Keratinocyte (primary cell): ENCODE results near the gene CA5A. TPM values are rescaled to one million over a fixed set of nuclear protein-coding genes. Genes with fewer than 3 reads are reported as not detected.

ENCODE experiments used
- DNase-seq: peaks from one replicate; pipeline ENCODE4 v3.0.0-alpha.2; 2011; ENCODE audit warnings: low read depth, missing footprints, low spot score
- FAIRE-seq: peaks from 2 replicates; lab custom pipeline; 2011; peaks lifted over from hg19 to GRCh38; lab: Jason Lieb, UNC
- H2AFZ ChIP-seq: 2 replicates; pipeline ENCODE4 v1.6.0; 2012; ENCODE audit warnings: low read length, control low read depth, inconsistent platforms; ENCODE audit not compliant: control insufficient read depth
- H3K27ac ChIP-seq: 2 replicates; pipeline ENCODE4 v1.5.1; 2011; ENCODE audit warnings: low read length; ENCODE audit not compliant: control insufficient read depth, insufficient read depth
- H3K27me3 ChIP-seq: 3 replicates; pipeline ENCODE4 v1.6.0; 2011; ENCODE audit warnings: low read length; ENCODE audit not compliant: control insufficient read depth, insufficient read depth; ENCODE audit errors: extremely low read depth
- H3K36me3 ChIP-seq, 2 experiments: 2 replicates in 1 of 2; 3 replicates in 1 of 2; pipeline ENCODE4 v1.5.1; 2011; ENCODE audit warnings: low read length in 2 of 2, mild to moderate bottlenecking in 1 of 2; ENCODE audit not compliant: control insufficient read depth in 2 of 2, insufficient read depth in 2 of 2; ENCODE audit errors: extremely low read depth in 1 of 2
- H3K4me1 ChIP-seq: 3 replicates; pipeline ENCODE4 v1.5.1; 2011; ENCODE audit warnings: low read length; ENCODE audit not compliant: control insufficient read depth, insufficient read depth; ENCODE audit errors: extremely low read depth
- H3K4me2 ChIP-seq: 3 replicates; pipeline ENCODE4 v1.6.0; 2011; ENCODE audit warnings: low read depth, low read length; ENCODE audit not compliant: control insufficient read depth, insufficient read depth; ENCODE audit errors: extremely low read depth
- H3K4me3 ChIP-seq, 3 experiments: fragments of 200-600 bp in 1 of 3; sonication (generic) in 1 of 3; 2 replicates in 2 of 3; 3 replicates in 1 of 3; pipeline ENCODE4 v1.5.1; 2011 to 2016; ENCODE audit warnings: low read length in 3 of 3, mild to moderate bottlenecking in 3 of 3, control low read depth in 2 of 3, inconsistent platforms in 1 of 3, low read depth in 1 of 3, mixed read lengths in 1 of 3, mixed run types in 1 of 3, moderate library complexity in 1 of 3; ENCODE audit not compliant: control insufficient read depth in 2 of 3, insufficient read depth in 2 of 3; ENCODE audit errors: extremely low read depth in 1 of 3
- H3K79me2 ChIP-seq: 2 replicates; pipeline ENCODE4 v1.6.0; 2012; ENCODE audit warnings: low read length; ENCODE audit not compliant: control insufficient read depth, insufficient read depth
- H3K9ac ChIP-seq: 3 replicates; pipeline ENCODE4 v1.6.0; 2011; ENCODE audit warnings: low read length; ENCODE audit not compliant: control insufficient read depth, insufficient read depth; ENCODE audit errors: extremely low read depth
- H3K9me1 ChIP-seq: 3 replicates; pipeline ENCODE4 v1.6.0; 2011; ENCODE audit warnings: low read length; ENCODE audit not compliant: control insufficient read depth, insufficient read depth; ENCODE audit errors: extremely low read depth
- H3K9me3 ChIP-seq: 2 replicates; pipeline ENCODE4 v1.5.1; 2012; ENCODE audit warnings: low read depth, low read length; ENCODE audit not compliant: control insufficient read depth
- H4K20me1 ChIP-seq: 3 replicates; pipeline ENCODE4 v1.6.0; 2011; ENCODE audit warnings: low read length; ENCODE audit not compliant: control insufficient read depth, insufficient read depth; ENCODE audit errors: extremely low read depth
- CTCF ChIP-seq, 3 experiments: IDR thresholded peaks in 1 of 3; conservative IDR thresholded peaks in 1 of 3; optimal IDR thresholded peaks in 1 of 3; 2 replicates in 2 of 3; 3 replicates in 1 of 3; pipeline versions ENCODE3 to v1.5.1; 2011; ENCODE audit warnings: low read length in 3 of 3, mild to moderate bottlenecking in 3 of 3, moderate library complexity in 2 of 3, control low read depth in 1 of 3, inconsistent platforms in 1 of 3; ENCODE audit not compliant: insufficient read depth in 2 of 3; ENCODE audit errors: extremely low read depth in 1 of 3
- EZH2 ChIP-seq: IDR thresholded peaks from one replicate; pipeline ENCODE4 v1.6.1; 2012; ENCODE audit warnings: inconsistent platforms, mild to moderate bottlenecking, low read length, moderate library complexity
- dilution Hi-C: fragments of 300-500 bp; cut with MboI; formaldehyde crosslinking; loops from one replicate; pipeline ENCODE4 v1.7.0; 2020; ENCODE audit warnings: low sequenced_read_pairs; ENCODE audit not compliant: extremely low pct_ligation_motif_present
- polyA plus RNA-seq, 5 experiments: library from polyadenylated mRNA; depleted of rRNA in 3 of 5; stranded (reverse) in 3 of 5; stranded (forward) in 1 of 5; unstranded in 1 of 5; fragments of >200 nt; gene quantifications; 1 replicate in 1 of 5; 2 replicates in 3 of 5; 3 replicates in 1 of 5; pipeline versions ENCODE4 v1.2.1 to v1.2.3, GENCODE V29; 2011 to 2012; ENCODE audit warnings: missing spikeins in 2 of 5, low read depth in 1 of 5, low replicate concordance in 1 of 5

CA5A gene
- polyA plus RNA-seq, 1 donor (not counting 4 experiments of a cell fraction or from before 2014, with no cell fraction given): not detected

- Histone ChIP-seq H3K4me1 (peaks cover 78% of the 10 kb centered on the region), H3K4me3 (no peak overlapping the region), H4K20me1 (peaks cover 59% of the 10 kb centered on the region), H3K9ac (no peak overlapping the region), H3K4me2 (no peak overlapping the region), H3K27ac (no peak overlapping the region), H3K9me3 (no peaks in the 10 kb centered on the region), H3K9me1 (no peaks in the 10 kb centered on the region), H3K27me3 (no peaks in the 10 kb centered on the region), H3K36me3 (peaks cover 13 to 45% of the 10 kb centered on the region in 2 experiments), H2AFZ (no peak overlapping the region), H3K79me2 (peaks cover 95% of the 10 kb centered on the region)
- DNase-seq: no peak
- dilution Hi-C loops: no loop called here
- TF ChIP-seq CTCF (optimal IDR thresholded peaks at IDR 0.05 in 1 of 3, IDR thresholded peaks at IDR 0.05 in 1 of 3, conservative IDR thresholded peaks at IDR 0.05 in 1 of 3; ENCODE audit: extremely low read depth in 1 of 3, insufficient read depth in 2 of 3, low read length in 3 of 3) (no peak), EZH2 (no peak)
- no peak for FAIRE-seq
Observed at GRCh38 chr16:87856791-87857228, 79.5 kb downstream of the CA5A start.

- Histone ChIP-seq H3K9me3 (no peaks in the 10 kb centered on the region), H3K4me3 (peak overlapping the region in 1 of 3 experiments; percentile 13), H3K36me3 (peaks cover 13 to 46% of the 10 kb centered on the region in 2 experiments), H3K27ac (no peak overlapping the region), H2AFZ (no peak overlapping the region), H3K9me1 (no peaks in the 10 kb centered on the region), H3K9ac (peak overlapping the region; percentile 83), H3K27me3 (no peaks in the 10 kb centered on the region), H3K4me1 (peaks cover 76% of the 10 kb centered on the region), H4K20me1 (peaks cover 54% of the 10 kb centered on the region), H3K79me2 (peaks cover 95% of the 10 kb centered on the region), H3K4me2 (peak overlapping the region; percentile 29)
- TF ChIP-seq EZH2 (no peak), CTCF (optimal IDR thresholded peaks at IDR 0.05 in 1 of 3, IDR thresholded peaks at IDR 0.05 in 1 of 3, conservative IDR thresholded peaks at IDR 0.05 in 1 of 3; ENCODE audit: extremely low read depth in 1 of 3, insufficient read depth in 2 of 3, low read length in 3 of 3) (no peak)
- FAIRE-seq (no peak), DNase-seq (no peak)
- dilution Hi-C loops: no loop called here
Observed at GRCh38 chr16:87855852-87856715, 80.2 kb downstream of the CA5A start.
